GM12878 (cell line): ENCODE results near the gene ATXN2. TPM values are rescaled to one million over a fixed set of nuclear protein-coding genes. Genes with fewer than 3 reads are reported as not detected.

ENCODE experiments used
- BCL11A ChIP-seq: IDR thresholded peaks from 2 replicates; pipeline ENCODE4 v1.6.1; 2011; ENCODE audit warnings: low read depth, low read length
- BHLHE40 ChIP-seq, 2 experiments: fragments of 450-650 bp in 1 of 2; IDR thresholded peaks; 2 replicates each; pipeline ENCODE4 v1.6.1; 2011 to 2017; ENCODE audit warnings: low read depth in 2 of 2, borderline replicate concordance in 1 of 2, improper control_type of control experiment in 1 of 2, low read length in 1 of 2, mild to moderate bottlenecking in 1 of 2
- CBX3 ChIP-seq: fragments of 200-600 bp; sonication (generic); IDR thresholded peaks from 2 replicates; pipeline ENCODE4 v1.6.1; 2016; ENCODE audit warnings: low read depth, borderline replicate concordance
- E4F1 ChIP-seq: fragments of 450-650 bp; IDR thresholded peaks from 2 replicates; pipeline ENCODE4 v1.6.1; 2018; ENCODE audit warnings: borderline replicate concordance, mild to moderate bottlenecking; ENCODE audit not compliant: partially characterized antibody
- EGR1 ChIP-seq, 2 experiments: IDR thresholded peaks; 1 replicate in 1 of 2; 2 replicates in 1 of 2; pipeline ENCODE4 v1.6.1; 2011 to 2012; ENCODE audit warnings: low read depth in 2 of 2, low read length in 2 of 2, borderline replicate concordance in 1 of 2, mild to moderate bottlenecking in 1 of 2, moderate library complexity in 1 of 2
- ETV6 ChIP-seq, 2 experiments: fragments of 450-650 bp in 1 of 2; IDR thresholded peaks in 1 of 2; conservative IDR thresholded peaks in 1 of 2; 2 replicates each; pipeline ENCODE4 v1.6.1; 2014; ENCODE audit warnings: antibody characterized with exemption in 1 of 2, borderline replicate concordance in 1 of 2, low read depth in 1 of 2, mild to moderate bottlenecking in 1 of 2, moderate library complexity in 1 of 2
- IKZF1 ChIP-seq: fragments of 450-650 bp; conservative IDR thresholded peaks from 2 replicates; pipeline ENCODE4 v1.6.1; 2017; ENCODE audit warnings: antibody characterized with exemption, mild to moderate bottlenecking
- IRF4 ChIP-seq: IDR thresholded peaks from 2 replicates; pipeline ENCODE4 v1.6.1; 2011; ENCODE audit warnings: low read depth, low read length
- JUND ChIP-seq: IDR thresholded peaks from 2 replicates; pipeline ENCODE4 v1.6.1; 2012; ENCODE audit warnings: low read depth, mild to moderate bottlenecking, low read length, improper control_type of control experiment, moderate library complexity
- MYB ChIP-seq: fragments of 150-350 bp; IDR thresholded peaks from 2 replicates; pipeline ENCODE4 v1.6.1; 2014; ENCODE audit warnings: mild to moderate bottlenecking, low read depth, low read length, borderline replicate concordance
- NBN ChIP-seq: fragments of 450-650 bp; IDR thresholded peaks from 2 replicates; pipeline ENCODE4 v1.6.1; 2016
- NKRF ChIP-seq: fragments of 450-650 bp; conservative IDR thresholded peaks from 2 replicates; pipeline ENCODE4 v1.6.1; 2017; ENCODE audit warnings: mild to moderate bottlenecking, moderate library complexity
- NR2F1 ChIP-seq: fragments of 450-650 bp; conservative IDR thresholded peaks from 2 replicates; pipeline ENCODE4 v1.6.1; 2017; ENCODE audit warnings: mild to moderate bottlenecking
- POLR2AphosphoS5 ChIP-seq: IDR thresholded peaks from 2 replicates; pipeline ENCODE4 v1.6.1; 2011; ENCODE audit warnings: mild to moderate bottlenecking, low read length, inconsistent platforms
- RBBP5 ChIP-seq: fragments of 200-600 bp; sonication (generic); conservative IDR thresholded peaks from 2 replicates; pipeline ENCODE4 v1.6.1; 2016
- SKIL ChIP-seq: fragments of 450-650 bp; IDR thresholded peaks from 2 replicates; pipeline ENCODE4 v1.6.1; 2017; ENCODE audit warnings: mild to moderate bottlenecking, low read depth, inconsistent platforms; ENCODE audit not compliant: poor library complexity, severe bottlenecking
- SMAD5 ChIP-seq: IDR thresholded peaks from 2 replicates; pipeline ENCODE4 v1.6.1; 2016; ENCODE audit warnings: antibody characterized with exemption, low read depth
- SMC3 ChIP-seq: IDR thresholded peaks from 2 replicates; pipeline ENCODE4 v1.6.1; 2011; ENCODE audit warnings: low read length, improper control_type of control experiment, borderline replicate concordance
- SP1 ChIP-seq: IDR thresholded peaks from one replicate; pipeline ENCODE4 v1.6.1; 2011; ENCODE audit warnings: low read depth, low read length
- SREBF2 ChIP-seq: IDR thresholded peaks from 2 replicates; pipeline ENCODE4 v1.6.1; 2012; ENCODE audit warnings: mild to moderate bottlenecking, low read length
- STAT1 ChIP-seq: fragments of 450-650 bp; conservative IDR thresholded peaks from 2 replicates; pipeline ENCODE4 v1.6.1; 2014; ENCODE audit warnings: antibody characterized with exemption, mild to moderate bottlenecking
- TAF1 ChIP-seq: IDR thresholded peaks from 2 replicates; pipeline ENCODE4 v1.6.1; 2011; ENCODE audit warnings: mild to moderate bottlenecking, low read depth, low read length, borderline replicate concordance
- TBL1XR1 ChIP-seq: IDR thresholded peaks from 2 replicates; pipeline ENCODE4 v1.6.1; 2012; ENCODE audit warnings: low read depth, low read length, improper control_type of control experiment
- TCF7 ChIP-seq: IDR thresholded peaks from 2 replicates; pipeline ENCODE4 v1.6.1; 2014; ENCODE audit warnings: antibody characterized with exemption, borderline replicate concordance
- YY1 ChIP-seq: IDR thresholded peaks from 2 replicates; pipeline ENCODE4 v1.6.1; 2011; ENCODE audit warnings: low read depth, mild to moderate bottlenecking, low read length
- polyA plus RNA-seq, 11 experiments: library from polyadenylated mRNA; depleted of rRNA in 4 of 11; unstranded in 6 of 11; stranded (reverse) in 5 of 11; fragments of >200 nt; fragmentation: Nextera tagmentation in 4 of 11; fragmentation: Illumina TruSeq in 1 of 11; extraction: Ambion mirVana in 4 of 11; extraction: Trizol in 1 of 11; gene quantifications; 1 replicate in 1 of 11; 2 replicates in 10 of 11; pipeline versions ENCODE4 v1.2.1 to v1.2.3, GENCODE V29; 2011 to 2016; ENCODE audit warnings: inconsistent platforms in 2 of 11, missing spikeins in 2 of 11, low read depth in 1 of 11
- total RNA-seq, 4 experiments: library from RNA; depleted of rRNA in 3 of 4; stranded (reverse); fragments of >200 nt in 3 of 4; fragmentation: Illumina TruSeq in 1 of 4; extraction: Trizol in 1 of 4; gene quantifications; 2 replicates each; pipeline versions ENCODE4 v1.2.1 to v1.2.3, GENCODE V29; 2013 to 2021

The ATXN2 gene
- total and polyA plus RNA-seq, 10 of the 15 experiments (the other 5 are each of a cell fraction or from before 2014, with no cell fraction given) = 8.8 to 31.5 (median 19.0) TPM

- TF ChIP-seq IKZF1 (peak; percentile 62), NKRF (0 out of 2 replicates have a peak, but pooled peaks have one; percentile 13), JUND (no peak), SKIL (peak; percentile 56), E4F1 (no peak), TBL1XR1 (peak; percentile 90), STAT1 (no peak), ETV6 (conservative IDR thresholded peaks at IDR 0.05 in 1 of 2, IDR thresholded peaks at IDR 0.05 in 1 of 2; ENCODE audit: borderline replicate concordance in 1 of 2, low read depth in 1 of 2) (peak in 1 of 2 experiments; percentile 25; a peak in 1 of 4 replicates), NBN (peak; percentile 81; the same call in 1 of the 2 replicates), POLR2AphosphoS5 (peak; percentile 23; the same call in 1 of the 2 replicates), SP1 (peak; percentile 84), IRF4 (no peak), CBX3 (no peak), SMC3 (no peak), SREBF2 (no peak), NR2F1 (peak; percentile 89), MYB (no peak), YY1 (peak; percentile 59), BCL11A (0 out of 2 replicates have a peak, but pooled peaks have one; percentile 20), TCF7 (peak; percentile 66; the same call in 1 of the 2 replicates), EGR1 (IDR thresholded peaks at IDR 0.05; ENCODE audit: borderline replicate concordance in 1 of 2, low read depth in 2 of 2, low read length in 2 of 2) (peak in 1 of 2 experiments; percentile 95; a peak in 2 of 3 replicates), TAF1 (peak; percentile 54; the same call in 1 of the 2 replicates), BHLHE40 (IDR thresholded peaks at IDR 0.05; ENCODE audit: borderline replicate concordance in 1 of 2, low read depth in 2 of 2, low read length in 1 of 2) (peak; percentile 7 to 8; a peak in 2 of 4 replicates), SMAD5 (peak; percentile 40; the same call in 1 of the 2 replicates), RBBP5 (peak; percentile 86; the same call in 1 of the 2 replicates)
Observed at GRCh38 chr12:111404362-111405148, 194.6 kb downstream of the ATXN2 start (continued).
